ENCODE results near the gene STAC3. TPM values are rescaled to one million over a fixed set of nuclear protein-coding genes. Genes with fewer than 3 reads are reported as not detected.

STAC3 gene
- polyA plus RNA-seq, 2 of the 4 experiments (the other 2 are of a cell fraction): 0.40 to 0.43 TPM

DNA sequence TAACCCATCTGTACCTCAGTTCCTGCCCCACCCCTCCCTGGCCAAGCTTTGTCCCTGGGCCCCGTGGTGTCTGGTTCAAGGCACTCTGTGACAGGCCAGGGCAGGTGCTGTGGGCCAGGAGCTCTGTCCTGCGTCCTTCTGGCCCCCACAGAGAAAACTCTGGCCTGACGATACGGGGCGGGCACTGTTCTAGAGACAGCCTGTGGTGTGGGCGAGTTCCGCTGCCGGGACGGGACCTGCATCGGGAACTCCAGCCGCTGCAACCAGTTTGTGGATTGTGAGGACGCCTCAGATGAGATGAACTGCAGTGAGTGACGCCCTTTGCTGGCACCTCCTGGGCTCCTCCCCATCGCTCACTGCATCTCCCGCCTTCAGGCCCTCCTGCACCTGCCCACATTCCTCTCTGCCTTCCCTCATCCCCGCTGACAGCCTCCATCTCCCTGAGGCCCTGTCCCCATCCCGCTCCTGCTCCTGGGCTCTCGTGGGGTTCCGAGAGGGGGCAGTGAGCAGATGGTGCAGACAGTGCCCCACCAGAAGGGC lies 57.2 kb downstream of the STAC3 start (continued):
- TF ChIP-seq, protein P1, sequence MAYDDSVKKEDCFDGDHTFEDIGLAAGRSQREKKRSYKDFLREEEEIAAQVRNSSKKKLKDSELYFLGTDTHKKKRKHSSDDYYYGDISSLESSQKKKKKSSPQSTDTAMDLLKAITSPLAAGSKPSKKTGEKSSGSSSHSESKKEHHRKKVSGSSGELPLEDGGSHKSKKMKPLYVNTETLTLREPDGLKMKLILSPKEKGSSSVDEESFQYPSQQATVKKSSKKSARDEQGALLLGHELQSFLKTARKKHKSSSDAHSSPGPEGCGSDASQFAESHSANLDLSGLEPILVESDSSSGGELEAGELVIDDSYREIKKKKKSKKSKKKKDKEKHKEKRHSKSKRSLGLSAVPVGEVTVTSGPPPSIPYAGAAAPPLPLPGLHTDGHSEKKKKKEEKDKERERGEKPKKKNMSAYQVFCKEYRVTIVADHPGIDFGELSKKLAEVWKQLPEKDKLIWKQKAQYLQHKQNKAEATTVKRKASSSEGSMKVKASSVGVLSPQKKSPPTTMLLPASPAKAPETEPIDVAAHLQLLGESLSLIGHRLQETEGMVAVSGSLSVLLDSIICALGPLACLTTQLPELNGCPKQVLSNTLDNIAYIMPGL (CRISPR knock-in tag; IDR thresholded peaks at IDR 0.05; ENCODE audit: borderline replicate concordance): no peak
- TF ChIP-seq, protein P2, sequence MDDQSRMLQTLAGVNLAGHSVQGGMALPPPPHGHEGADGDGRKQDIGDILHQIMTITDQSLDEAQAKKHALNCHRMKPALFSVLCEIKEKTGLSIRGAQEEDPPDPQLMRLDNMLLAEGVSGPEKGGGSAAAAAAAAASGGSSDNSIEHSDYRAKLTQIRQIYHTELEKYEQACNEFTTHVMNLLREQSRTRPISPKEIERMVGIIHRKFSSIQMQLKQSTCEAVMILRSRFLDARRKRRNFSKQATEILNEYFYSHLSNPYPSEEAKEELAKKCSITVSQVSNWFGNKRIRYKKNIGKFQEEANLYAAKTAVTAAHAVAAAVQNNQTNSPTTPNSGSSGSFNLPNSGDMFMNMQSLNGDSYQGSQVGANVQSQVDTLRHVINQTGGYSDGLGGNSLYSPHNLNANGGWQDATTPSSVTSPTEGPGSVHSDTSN (IDR thresholded peaks at IDR 0.05): no peak
- TF ChIP-seq RFX5 (IDR thresholded peaks at IDR 0.05): no peak
- TF ChIP-seq TFCP2L1 (CRISPR knock-in tag; IDR thresholded peaks at IDR 0.05): no peak
- TF ChIP-seq, protein P3, sequence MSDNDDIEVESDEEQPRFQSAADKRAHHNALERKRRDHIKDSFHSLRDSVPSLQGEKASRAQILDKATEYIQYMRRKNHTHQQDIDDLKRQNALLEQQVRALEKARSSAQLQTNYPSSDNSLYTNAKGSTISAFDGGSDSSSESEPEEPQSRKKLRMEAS (IDR thresholded peaks at IDR 0.05): no peak

Small RNA genes lying within 50 kb of the gene (small RNA-seq; reads per million reads assigned to genes)
- 0 to 18.2 (median 2.7) reads per million in 6 experiments for gene MIR1228

Other genes starting within 250 kb of the STAC3 start
- gene ZBTB39, start 244.6 kb downstream of the STAC3 start, polyA plus RNA-seq (2011; rRNA removed): 9.5 and 9.8 TPM in 2 replicates
- 4.3 to 4.7 TPM (median 4.5 TPM) in 3 replicates for gene ZBTB39, start 244.6 kb downstream of the STAC3 start, polyA plus RNA-seq (2017; fragmentation: RNase III; extraction: RNeasy Plus Mini Kit Qiagen cat#74134 plus additional on column Dnase treatment)
- gene TAC3, start 234.7 kb downstream of the STAC3 start, polyA plus RNA-seq (2011; rRNA removed): 0.16 and 0.26 TPM in 2 replicates
- not detected in 3 replicates for gene TAC3, start 234.7 kb downstream of the STAC3 start, polyA plus RNA-seq (2017; fragmentation: RNase III; extraction: RNeasy Plus Mini Kit Qiagen cat#74134 plus additional on column Dnase treatment)
- 1.9 and 3.1 TPM in 2 replicates for gene MYO1A, start 201.1 kb downstream of the STAC3 start, polyA plus RNA-seq (2011; rRNA removed)
- gene MYO1A, start 201.1 kb downstream of the STAC3 start, polyA plus RNA-seq (2017; fragmentation: RNase III; extraction: RNeasy Plus Mini Kit Qiagen cat#74134 plus additional on column Dnase treatment): 0.17 to 0.67 TPM (median 0.50 TPM) in 3 replicates
- gene NEMP1, start 172.4 kb downstream of the STAC3 start, polyA plus RNA-seq (2011; rRNA removed): 24.7 and 28.4 TPM in 2 replicates
- 11.9 to 13.2 TPM (median 12.7 TPM) in 3 replicates for gene NEMP1, start 172.4 kb downstream of the STAC3 start, polyA plus RNA-seq (2017; fragmentation: RNase III; extraction: RNeasy Plus Mini Kit Qiagen cat#74134 plus additional on column Dnase treatment)
- 8.6 and 10.1 TPM in 2 replicates for gene NAB2, start 162.1 kb downstream of the STAC3 start, polyA plus RNA-seq (2011; rRNA removed)
- 7.0 to 9.8 TPM (median 7.8 TPM) in 3 replicates for gene NAB2, start 162.1 kb downstream of the STAC3 start, polyA plus RNA-seq (2017; fragmentation: RNase III; extraction: RNeasy Plus Mini Kit Qiagen cat#74134 plus additional on column Dnase treatment)
- 58.8 and 64.6 TPM in 2 replicates for gene STAT6, start 139.8 kb downstream of the STAC3 start, polyA plus RNA-seq (2011; rRNA removed)
- gene STAT6, start 139.8 kb downstream of the STAC3 start, polyA plus RNA-seq (2017; fragmentation: RNase III; extraction: RNeasy Plus Mini Kit Qiagen cat#74134 plus additional on column Dnase treatment): 52.9 to 59.0 TPM (median 58.4 TPM) in 3 replicates
- 5.6 and 11.5 TPM in 2 replicates for gene LRP1, start 122.7 kb downstream of the STAC3 start, polyA plus RNA-seq (2011; rRNA removed)
- 8.6 to 9.6 TPM (median 9.4 TPM) in 3 replicates for gene LRP1, start 122.7 kb downstream of the STAC3 start, polyA plus RNA-seq (2017; fragmentation: RNase III; extraction: RNeasy Plus Mini Kit Qiagen cat#74134 plus additional on column Dnase treatment)
- not detected in 2 replicates for gene LRP1-AS, start 103.6 kb downstream of the STAC3 start, polyA plus RNA-seq (2011; rRNA removed)
- gene LRP1-AS, start 103.6 kb downstream of the STAC3 start, polyA plus RNA-seq (2017; fragmentation: RNase III; extraction: RNeasy Plus Mini Kit Qiagen cat#74134 plus additional on column Dnase treatment): not detected in 3 replicates
- gene NXPH4, start 34.4 kb downstream of the STAC3 start, polyA plus RNA-seq (2011; rRNA removed): 0.52 and 0.69 TPM in 2 replicates
- gene NXPH4, start 34.4 kb downstream of the STAC3 start, polyA plus RNA-seq (2017; fragmentation: RNase III; extraction: RNeasy Plus Mini Kit Qiagen cat#74134 plus additional on column Dnase treatment): 3.3 to 4.5 TPM (median 3.5 TPM) in 3 replicates
- 110 and 113 TPM in 2 replicates for gene SHMT2, start 21.5 kb downstream of the STAC3 start, polyA plus RNA-seq (2011; rRNA removed)
- 150 to 166 TPM (median 156 TPM) in 3 replicates for gene SHMT2, start 21.5 kb downstream of the STAC3 start, polyA plus RNA-seq (2017; fragmentation: RNase III; extraction: RNeasy Plus Mini Kit Qiagen cat#74134 plus additional on column Dnase treatment)
- 28.8 and 30.6 TPM in 2 replicates for gene R3HDM2, start 179.9 kb upstream of the STAC3 start, polyA plus RNA-seq (2011; rRNA removed)
- gene R3HDM2, start 179.9 kb upstream of the STAC3 start, polyA plus RNA-seq (2017; fragmentation: RNase III; extraction: RNeasy Plus Mini Kit Qiagen cat#74134 plus additional on column Dnase treatment): 14.0 to 14.7 TPM (median 14.4 TPM) in 3 replicates
- 0.07 and 0.08 TPM in 2 replicates for gene INHBC, start 183.6 kb upstream of the STAC3 start, polyA plus RNA-seq (2011; rRNA removed)
- not detected in 3 replicates for gene INHBC, start 183.6 kb upstream of the STAC3 start, polyA plus RNA-seq (2017; fragmentation: RNase III; extraction: RNeasy Plus Mini Kit Qiagen cat#74134 plus additional on column Dnase treatment)
- gene INHBE, start 204.1 kb upstream of the STAC3 start, polyA plus RNA-seq (2011; rRNA removed): 2.4 and 2.9 TPM in 2 replicates
- gene INHBE, start 204.1 kb upstream of the STAC3 start, polyA plus RNA-seq (2017; fragmentation: RNase III; extraction: RNeasy Plus Mini Kit Qiagen cat#74134 plus additional on column Dnase treatment): 0.50 to 0.74 TPM (median 0.67 TPM) in 3 replicates
- gene GLI1, start 208.6 kb upstream of the STAC3 start, polyA plus RNA-seq (2011; rRNA removed): 27.3 and 30.0 TPM in 2 replicates
- 13.0 to 13.5 TPM (median 13.1 TPM) in 3 replicates for gene GLI1, start 208.6 kb upstream of the STAC3 start, polyA plus RNA-seq (2017; fragmentation: RNase III; extraction: RNeasy Plus Mini Kit Qiagen cat#74134 plus additional on column Dnase treatment)
- 0.25 and 0.50 TPM in 2 replicates for gene ARHGAP9, start 228.7 kb upstream of the STAC3 start, polyA plus RNA-seq (2011; rRNA removed)
- gene ARHGAP9, start 228.7 kb upstream of the STAC3 start, polyA plus RNA-seq (2017; fragmentation: RNase III; extraction: RNeasy Plus Mini Kit Qiagen cat#74134 plus additional on column Dnase treatment): 0.20 to 0.29 TPM in 2 of 3 replicates, not detected in the other
- 372 and 406 TPM in 2 replicates for gene MARS1, start 236.9 kb upstream of the STAC3 start, polyA plus RNA-seq (2011; rRNA removed)
- 209 to 230 TPM (median 227 TPM) in 3 replicates for gene MARS1, start 236.9 kb upstream of the STAC3 start, polyA plus RNA-seq (2017; fragmentation: RNase III; extraction: RNeasy Plus Mini Kit Qiagen cat#74134 plus additional on column Dnase treatment)